Activated T-helper 2 cell treated with anti-CD3 and anti-CD28 coated beads, Interferon-gamma antibody, Interleukin-2, Interleukin-4, amounts not matched to agents 10 μg/mL and 5 μg/mL and 100 μg/mL, durations not matched to agents 14 hours and 24 hours and 36 hours (primary cell): Measurements from ENCODE around the gene MYL11. TPM values are rescaled to one million over a fixed set of nuclear protein-coding genes. Genes with fewer than 3 reads are reported as not detected.

Experiments used
- DNase-seq: peaks from one replicate; pipeline ENCODE4 v3.0.0; 2021; ENCODE audit warnings: low spot score
- H3K27ac Mint-ChIP-seq: one replicate; pipeline ENCODE4 v1.8.0; 2021; ENCODE audit warnings: mixed read lengths
- H3K27me3 Mint-ChIP-seq: one replicate; pipeline ENCODE4 v1.8.0; 2021; ENCODE audit warnings: low read depth, mixed read lengths
- H3K36me3 Mint-ChIP-seq: one replicate; pipeline ENCODE4 v1.8.0; 2021; ENCODE audit warnings: low read depth, mixed read lengths
- H3K4me1 Mint-ChIP-seq: one replicate; pipeline ENCODE4 v1.8.0; 2021; ENCODE audit warnings: low read depth, mixed read lengths
- H3K4me3 Mint-ChIP-seq: one replicate; pipeline ENCODE4 v1.8.0; 2021; ENCODE audit warnings: low read depth, mild to moderate bottlenecking, moderate library complexity, mixed read lengths
- H3K9me3 Mint-ChIP-seq: one replicate; pipeline ENCODE4 v1.8.0; 2021; ENCODE audit warnings: mixed read lengths
- intact Hi-C: fragments of 100-400 bp; cut with micrococcal nuclease; formaldehyde crosslinking; loops from one replicate; pipeline ENCODE4 v1.15.1; 2023
- total RNA-seq: library from RNA; stranded (reverse); gene quantifications from 2 replicates; pipeline ENCODE4 v1.2.3, GENCODE V29; 2022

MYL11 gene
- total RNA-seq, 1 donor from 2014 or later, result 4.3 TPM

DNA sequence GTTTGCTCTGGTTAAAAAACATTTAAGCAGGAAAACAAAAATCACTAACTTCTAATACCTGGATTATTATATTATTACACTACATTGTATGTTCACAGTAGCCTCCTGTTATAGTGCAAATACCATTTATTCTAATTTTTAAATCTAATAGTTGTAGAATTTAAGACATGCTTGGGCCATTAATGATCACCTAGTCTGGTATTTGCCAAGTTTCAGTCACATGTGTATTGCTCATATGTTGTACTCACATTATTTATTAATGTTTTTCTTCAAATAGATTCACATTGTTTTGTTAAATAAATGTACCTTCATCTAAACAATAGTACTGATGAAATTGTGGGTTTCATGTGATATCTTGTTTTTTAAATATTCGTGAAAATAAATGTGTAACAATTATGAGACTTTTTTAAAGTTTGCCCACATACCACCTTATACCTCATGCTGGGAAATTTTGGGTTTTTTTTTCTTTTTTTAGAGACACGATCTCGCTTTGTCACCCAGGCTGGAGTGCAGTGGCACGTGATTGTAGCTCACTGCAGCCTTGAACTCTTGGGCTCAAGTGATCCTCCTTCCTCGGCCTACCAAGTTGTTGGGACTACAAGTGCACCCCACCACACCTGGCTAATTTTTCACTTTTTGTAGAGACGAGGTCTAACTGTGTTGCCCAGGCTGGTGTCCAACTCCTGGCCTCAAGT is 38.7 kb downstream of the MYL11 start:
- peak overlapping the region; percentile 53 for H3K27ac Mint-ChIP-seq

DNA sequence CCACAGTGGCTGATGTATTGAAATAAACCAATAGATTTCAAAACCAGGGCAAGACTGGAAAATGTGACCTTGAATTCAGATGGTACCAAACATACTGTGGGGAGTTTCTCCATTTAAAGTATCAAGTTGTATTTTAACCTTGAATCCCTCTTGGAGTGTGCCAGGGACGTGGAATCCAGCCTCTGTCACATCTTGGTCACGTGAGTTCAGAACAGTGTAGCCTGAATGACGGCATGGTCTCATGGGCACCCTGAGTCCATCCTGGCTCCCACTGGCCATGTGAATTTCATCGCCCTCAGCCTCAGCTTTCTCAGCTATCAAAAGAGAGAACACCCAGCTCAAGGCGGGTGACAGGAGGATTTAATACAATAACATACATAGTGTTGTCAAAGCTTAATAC is 39.6 kb downstream of the MYL11 start:
- intact Hi-C loops, result no loop called here
- H3K4me1 Mint-ChIP-seq, result peaks cover 36% of the 10 kb centered on the region
- no peak overlapping the region for H3K4me3 Mint-ChIP-seq
- H3K27me3 Mint-ChIP-seq, result no peaks in the 10 kb centered on the region
- H3K27ac Mint-ChIP-seq, result no peak overlapping the region
- H3K36me3 Mint-ChIP-seq, result peaks cover 51% of the 10 kb centered on the region
- DNase-seq, result no peak
- no peaks in the 10 kb centered on the region for H3K9me3 Mint-ChIP-seq

More for the DNA sequence above, 38.7 kb downstream of the MYL11 start:
- intact Hi-C loops, result no loop called here
- peaks cover 39% of the 10 kb centered on the region for H3K4me1 Mint-ChIP-seq
- H3K4me3 Mint-ChIP-seq, result no peak overlapping the region
- H3K36me3 Mint-ChIP-seq, result peaks cover 49% of the 10 kb centered on the region
- H3K9me3 Mint-ChIP-seq, result no peaks in the 10 kb centered on the region
- no peak for DNase-seq
- no peaks in the 10 kb centered on the region for H3K27me3 Mint-ChIP-seq

- H3K4me3 Mint-ChIP-seq, result peak overlapping the region; percentile 32
- intact Hi-C loops, result no loop called here
Observed at GRCh38 chr16:30416047-30416603, 41.5 kb downstream of the MYL11 start.

DNA sequence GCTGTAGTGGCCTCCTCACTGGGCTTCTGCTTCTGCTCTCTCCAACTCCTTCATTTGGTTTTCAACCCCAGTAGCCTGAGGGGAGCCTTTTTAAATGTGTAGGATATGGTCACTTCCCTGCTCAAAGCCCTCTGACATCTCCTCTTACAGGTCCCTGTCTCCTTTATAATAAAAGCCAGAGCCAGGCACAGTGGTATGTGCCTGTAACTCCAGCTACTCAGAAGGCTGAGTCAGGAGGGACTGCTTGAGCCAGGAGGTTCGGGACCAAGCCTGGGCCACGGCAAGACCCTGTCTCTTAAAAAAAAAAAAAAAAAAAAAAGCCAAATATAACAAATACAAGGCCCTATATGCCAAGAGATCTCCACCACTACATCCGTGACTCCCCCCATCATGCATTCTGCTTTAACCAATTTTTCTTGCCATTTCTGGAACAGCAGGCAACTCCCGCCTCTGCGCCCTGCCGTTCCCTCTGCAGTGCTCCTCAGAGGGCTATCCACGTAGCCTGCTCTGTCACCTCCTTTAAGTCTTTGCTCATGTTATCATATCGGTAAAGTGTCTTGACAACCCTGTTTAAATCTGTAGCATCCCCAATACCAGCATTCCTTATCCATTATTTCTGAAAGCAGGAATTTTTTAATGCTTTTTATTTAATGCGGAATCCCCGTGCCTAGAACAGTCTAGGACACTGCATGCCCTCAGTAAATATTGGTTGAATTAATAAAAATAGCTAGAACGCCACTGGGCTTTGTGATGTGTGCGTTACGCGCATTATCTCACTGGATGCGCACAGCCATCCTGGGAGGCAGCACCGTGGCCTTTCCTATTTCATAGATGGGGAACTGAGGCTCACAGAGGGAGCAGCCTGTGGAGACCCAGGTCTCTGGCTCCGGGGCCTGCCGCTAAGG is 42.3 kb downstream of the MYL11 start:
- peaks cover 58% of the 10 kb centered on the region for H3K36me3 Mint-ChIP-seq

More at GRCh38 chr16:30416047-30416603, 41.5 kb downstream of the MYL11 start:
- no peaks in the 10 kb centered on the region for H3K27me3 Mint-ChIP-seq
- no peaks in the 10 kb centered on the region for H3K9me3 Mint-ChIP-seq
- H3K36me3 Mint-ChIP-seq, result peaks cover 51% of the 10 kb centered on the region
- H3K27ac Mint-ChIP-seq, result peak overlapping the region; percentile 24
- no peak for DNase-seq
- peaks cover 31% of the 10 kb centered on the region for H3K4me1 Mint-ChIP-seq

DNA sequence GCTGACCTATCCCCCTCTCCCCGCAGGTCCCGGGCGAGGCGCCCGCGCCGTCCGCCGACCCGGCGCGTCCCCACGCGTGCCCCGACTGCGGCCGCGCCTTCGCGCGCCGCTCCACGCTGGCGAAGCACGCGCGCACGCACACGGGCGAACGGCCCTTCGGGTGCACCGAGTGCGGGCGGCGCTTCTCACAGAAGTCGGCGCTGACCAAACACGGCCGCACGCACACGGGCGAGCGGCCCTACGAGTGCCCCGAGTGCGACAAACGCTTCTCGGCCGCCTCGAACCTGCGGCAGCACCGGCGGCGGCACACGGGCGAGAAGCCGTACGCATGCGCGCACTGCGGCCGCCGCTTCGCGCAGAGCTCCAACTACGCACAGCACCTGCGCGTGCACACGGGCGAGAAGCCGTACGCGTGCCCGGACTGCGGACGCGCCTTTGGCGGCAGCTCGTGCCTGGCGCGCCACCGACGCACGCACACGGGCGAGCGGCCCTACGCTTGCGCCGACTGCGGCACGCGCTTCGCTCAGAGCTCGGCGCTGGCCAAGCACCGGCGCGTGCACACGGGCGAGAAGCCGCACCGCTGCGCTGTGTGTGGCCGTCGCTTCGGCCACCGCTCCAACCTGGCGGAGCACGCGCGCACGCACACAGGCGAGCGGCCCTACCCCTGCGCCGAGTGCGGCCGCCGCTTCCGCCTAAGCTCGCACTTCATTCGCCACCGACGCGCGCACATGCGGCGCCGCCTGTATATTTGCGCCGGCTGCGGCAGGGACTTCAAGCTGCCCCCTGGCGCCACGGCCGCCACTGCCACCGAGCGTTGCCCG is 43.1 kb downstream of the MYL11 start:
- Mint-ChIP-seq H3K9me3 (no peaks in the 10 kb centered on the region), H3K27me3 (no peaks in the 10 kb centered on the region), H3K4me1 (peaks cover 26% of the 10 kb centered on the region), H3K27ac (no peak overlapping the region), H3K4me3 (peak overlapping the region; percentile 52), H3K36me3 (peaks cover 56% of the 10 kb centered on the region)
- intact Hi-C loops, result no loop called here
- peak; percentile 88 for DNase-seq

More for the DNA sequence above, 42.3 kb downstream of the MYL11 start:
- no peaks in the 10 kb centered on the region for H3K9me3 Mint-ChIP-seq
- intact Hi-C loops, result no loop called here
- DNase-seq, result no peak
- H3K27ac Mint-ChIP-seq, result peak overlapping the region; percentile 50
- no peaks in the 10 kb centered on the region for H3K27me3 Mint-ChIP-seq
- peaks cover 30% of the 10 kb centered on the region for H3K4me1 Mint-ChIP-seq
- H3K4me3 Mint-ChIP-seq, result peak overlapping the region; percentile 15

- no peak for DNase-seq
- Mint-ChIP-seq H3K9me3 (no peaks in the 10 kb centered on the region), H3K27me3 (no peaks in the 10 kb centered on the region), H3K4me3 (peak overlapping the region; percentile 52), H3K36me3 (peaks cover 56% of the 10 kb centered on the region), H3K4me1 (peaks cover 25% of the 10 kb centered on the region), H3K27ac (peak overlapping the region; percentile 54)
- intact Hi-C loops, result no loop called here
Observed at GRCh38 chr16:30418350-30419181, 44.0 kb downstream of the MYL11 start.

GRCh38 chr16:30421010-30421409 is 46.4 kb downstream of the MYL11 start:
- no peak for DNase-seq
- Mint-ChIP-seq H3K36me3 (peaks cover 61% of the 10 kb centered on the region), H3K9me3 (no peaks in the 10 kb centered on the region), H3K4me3 (no peak overlapping the region), H3K27me3 (no peaks in the 10 kb centered on the region), H3K27ac (no peak overlapping the region), H3K4me1 (peaks cover 22% of the 10 kb centered on the region)
- intact Hi-C loops, result no loop called here

Other genes starting within 250 kb of the MYL11 start
- gene CORO1A, start 191.2 kb upstream of the MYL11 start, total RNA-seq, result 843 and 845 TPM in 2 replicates
- gene BOLA2B, start 181.1 kb upstream of the MYL11 start, total RNA-seq, result 225 and 245 TPM in 2 replicates
- gene SLX1A, start 180.9 kb upstream of the MYL11 start, total RNA-seq, result 58.4 and 65.3 TPM in 2 replicates
- 13.6 and 19.1 TPM in 2 replicates for gene SULT1A3, start 175.5 kb upstream of the MYL11 start, total RNA-seq
- 14.9 and 16.8 TPM in 2 replicates for gene NPIPB13, start 126.3 kb upstream of the MYL11 start, total RNA-seq
- 80.1 and 84.5 TPM in 2 replicates for gene CD2BP2, start 19.5 kb upstream of the MYL11 start, total RNA-seq
- 63.4 and 64.4 TPM in 2 replicates for gene TBC1D10B, start 4.3 kb upstream of the MYL11 start, total RNA-seq
- gene SEPTIN1, start 7.8 kb downstream of the MYL11 start, total RNA-seq, result 169 and 173 TPM in 2 replicates
- 13.4 TPM in 2 replicates for gene ZNF48, start 20.6 kb downstream of the MYL11 start, total RNA-seq
- 8.3 and 9.3 TPM in 2 replicates for gene ZNF771, start 32.8 kb downstream of the MYL11 start, total RNA-seq
- 127 and 128 TPM in 2 replicates for gene DCTPP1, start 55.2 kb downstream of the MYL11 start, total RNA-seq
- gene SEPHS2, start 71.1 kb downstream of the MYL11 start, total RNA-seq, result 82.9 and 84.1 TPM in 2 replicates
- 292 and 293 TPM in 2 replicates for gene ITGAL, start 97.9 kb downstream of the MYL11 start, total RNA-seq
- 16.9 and 17.1 TPM in 2 replicates for gene ZNF768, start 151.8 kb downstream of the MYL11 start, total RNA-seq
- gene ZNF747, start 160.1 kb downstream of the MYL11 start, total RNA-seq, result 11.8 and 11.9 TPM in 2 replicates
- 14.5 and 14.6 TPM in 2 replicates for gene ZNF764, start 183.6 kb downstream of the MYL11 start, total RNA-seq
- gene ZNF688, start 196.9 kb downstream of the MYL11 start, total RNA-seq, result 8.7 and 9.2 TPM in 2 replicates
- 18.9 and 22.2 TPM in 2 replicates for gene ZNF785, start 210.9 kb downstream of the MYL11 start, total RNA-seq
- gene ZNF689, start 235.6 kb downstream of the MYL11 start, total RNA-seq, result 11.4 and 12.4 TPM in 2 replicates